22Rv1 (cell line): ENCODE measurements around the gene GUCA2B.

Experiments used
- CTCF ChIP-seq: fragments of 450-650 bp; IDR thresholded peaks from 2 replicates; pipeline ENCODE4 v1.5.1; 2017; ENCODE audit warnings: mild to moderate bottlenecking
- ZFX ChIP-seq: fragments of 450-650 bp; IDR thresholded peaks from 2 replicates; pipeline ENCODE4 v1.6.1; 2017; ENCODE audit warnings: antibody characterized with exemption, borderline replicate concordance

GRCh38 chr1:42133809-42134526, 19.2 kb upstream of the GUCA2B start:
- TF ChIP-seq CTCF (no peak), ZFX (no peak)
